Stimulated activated CD8-positive, alpha-beta memory T cell treated with anti-CD3 and anti-CD28 coated beads, Interleukin-4, amount 100 ng/mL, for 24 hours (primary cell): ENCODE results near the gene ADGRL2.

Experiments
- DNase-seq: peaks from one replicate; pipeline ENCODE4 v3.0.0-alpha.2; 2020; ENCODE audit warnings: low read depth

The ADGRL2 gene

DNA sequence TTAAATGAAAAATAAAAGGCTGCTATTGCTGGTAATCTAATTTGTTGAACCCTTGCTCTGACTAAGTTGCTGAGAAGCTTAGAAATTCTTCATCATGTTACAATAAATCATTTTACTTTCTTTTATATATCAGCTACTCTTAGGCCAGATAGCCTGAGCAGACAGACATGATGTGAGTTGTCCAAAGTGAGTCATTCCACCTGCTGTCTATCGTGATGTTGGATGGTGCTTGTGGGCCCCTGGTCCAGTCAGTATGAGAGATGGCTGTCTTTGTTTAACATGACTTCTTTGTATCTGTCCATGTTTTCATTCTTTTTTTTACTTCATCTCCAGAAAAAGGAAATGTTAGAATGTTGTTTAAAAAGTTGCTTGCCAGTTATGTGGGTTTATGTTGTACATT lies 188.8 kb downstream of the ADGRL2 start:
- DNase-seq, result no peak

DNA sequence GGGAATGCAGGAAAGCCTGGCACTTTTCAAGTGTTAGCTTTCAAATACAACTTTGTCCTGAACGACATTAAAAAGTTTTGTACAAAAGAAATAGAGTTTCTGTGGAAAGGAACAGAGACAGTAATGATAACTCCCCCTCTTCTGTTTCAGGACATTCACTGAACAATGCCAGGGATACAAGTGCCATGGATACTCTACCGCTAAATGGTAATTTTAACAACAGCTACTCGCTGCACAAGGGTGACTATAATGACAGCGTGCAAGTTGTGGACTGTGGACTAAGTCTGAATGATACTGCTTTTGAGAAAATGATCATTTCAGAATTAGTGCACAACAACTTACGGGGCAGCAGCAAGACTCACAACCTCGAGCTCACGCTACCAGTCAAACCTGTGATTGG lies 189.5 kb downstream of the ADGRL2 start:
- no peak for DNase-seq

DNA sequence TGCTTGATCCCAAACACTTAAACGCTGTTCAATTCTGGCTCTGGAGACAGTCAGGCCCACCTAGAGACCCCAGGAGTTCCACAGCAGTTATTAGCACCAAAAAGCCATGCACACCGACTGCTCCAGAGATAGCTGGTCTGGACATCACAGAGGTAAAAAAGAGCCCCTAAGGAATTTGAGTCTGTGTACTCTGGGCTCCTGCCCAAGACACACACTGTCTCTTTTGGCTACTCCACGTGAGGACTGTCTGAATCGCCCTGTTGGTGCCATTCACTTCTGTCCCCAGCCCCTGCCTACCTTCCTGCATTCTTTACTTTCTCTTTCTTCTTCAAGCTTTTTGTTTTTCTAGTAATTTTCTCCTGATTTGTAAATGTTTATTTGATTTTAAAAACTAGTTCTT lies 197.4 kb downstream of the ADGRL2 start:
- DNase-seq, result no peak

DNA sequence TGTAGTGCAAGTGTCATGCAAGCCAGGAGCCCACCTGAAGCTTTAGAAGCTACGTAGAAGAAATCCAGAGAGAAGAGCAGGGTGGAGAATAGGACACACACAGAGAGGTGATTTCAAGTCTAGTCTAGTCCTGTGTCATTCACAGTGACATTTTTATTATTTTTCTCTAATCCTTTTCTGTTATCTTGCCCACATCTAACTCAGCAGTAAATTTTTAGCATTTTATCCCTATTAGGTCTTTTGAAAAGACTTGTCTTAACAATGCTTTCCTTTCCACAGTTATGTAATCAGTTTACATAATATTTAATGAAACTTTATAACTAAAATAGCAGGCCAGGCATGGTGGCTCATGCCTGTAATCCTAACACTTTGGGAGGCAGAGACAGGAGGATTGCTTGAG lies 198.6 kb downstream of the ADGRL2 start:
- no peak for DNase-seq

DNA sequence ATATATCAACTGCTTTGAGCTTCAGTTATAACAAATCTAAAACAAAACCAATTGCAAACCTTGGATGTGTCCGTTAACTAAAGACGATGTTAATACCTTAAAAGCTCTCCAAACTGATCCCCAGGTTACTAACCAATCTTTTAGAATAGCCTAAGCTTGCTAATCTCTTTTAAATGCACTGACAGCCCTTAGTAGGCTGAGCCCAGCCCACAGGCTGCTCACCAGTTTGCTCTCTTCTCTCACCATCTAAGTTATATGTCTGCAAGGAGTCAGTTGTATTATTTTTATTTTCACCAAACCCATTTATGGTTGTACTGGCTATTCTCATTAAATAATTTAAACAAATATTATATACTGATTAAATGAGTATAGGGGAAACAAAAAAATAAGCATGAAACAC lies 199.5 kb downstream of the ADGRL2 start:
- no peak for DNase-seq

DNA sequence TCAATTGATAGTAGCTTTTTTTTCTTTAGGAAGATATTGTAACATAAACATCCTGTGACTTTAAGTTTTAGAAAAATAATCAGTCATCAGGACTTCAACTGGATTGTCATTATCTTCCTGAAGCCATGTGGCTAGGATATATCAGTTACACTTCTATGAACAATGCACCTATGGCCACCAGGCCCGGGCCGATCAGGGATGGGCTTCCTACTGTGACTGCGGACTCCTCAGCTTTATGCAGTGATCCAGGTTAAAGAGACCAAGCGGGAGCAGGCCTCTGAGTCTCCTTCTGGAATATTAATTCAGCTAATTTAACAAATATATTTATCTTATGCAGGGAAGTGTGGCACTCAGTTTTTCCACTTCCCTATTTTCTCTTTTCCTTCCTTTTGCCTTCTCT lies 200.6 kb downstream of the ADGRL2 start:
- no peak for DNase-seq

DNA sequence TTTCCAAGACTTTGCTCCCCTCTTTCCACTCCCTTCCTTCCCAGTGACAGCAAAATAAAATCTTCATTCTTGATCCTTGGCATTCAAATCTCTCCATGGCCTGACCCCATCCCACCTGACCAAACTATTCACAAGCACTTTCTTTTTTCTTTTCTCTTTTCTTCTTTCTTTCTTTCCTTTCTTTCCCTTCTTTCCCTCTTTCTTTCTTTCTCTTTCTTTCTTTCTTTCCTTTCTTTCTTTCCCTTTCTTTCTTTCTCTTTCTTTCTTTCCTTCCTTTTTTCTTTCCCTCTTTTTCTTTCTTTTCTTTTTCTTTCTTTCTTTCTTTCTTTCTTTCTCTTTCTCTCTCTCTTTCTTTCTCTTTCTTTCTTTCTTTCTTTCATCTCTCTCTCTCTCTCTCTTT lies 207.1 kb downstream of the ADGRL2 start:
- no peak for DNase-seq

DNA sequence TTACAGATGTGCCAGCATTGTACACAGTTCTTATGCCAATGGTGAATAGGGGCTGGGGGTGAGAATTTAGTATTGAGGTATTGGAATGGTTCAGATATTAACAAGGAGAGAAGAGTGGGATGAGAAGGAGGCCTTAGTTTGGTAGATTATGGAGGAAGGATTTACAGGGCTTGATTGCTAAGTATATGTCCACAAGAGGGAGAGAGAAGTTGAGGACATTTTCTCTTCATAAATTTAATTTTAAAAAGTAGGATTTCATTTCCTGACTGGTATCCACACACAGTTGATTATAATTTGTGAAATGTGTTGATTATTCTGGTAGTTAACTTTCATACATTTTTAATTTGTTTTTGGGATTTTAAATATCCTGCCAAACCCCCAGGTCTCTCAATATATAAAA lies 213.0 kb downstream of the ADGRL2 start:
- DNase-seq, result no peak

DNA sequence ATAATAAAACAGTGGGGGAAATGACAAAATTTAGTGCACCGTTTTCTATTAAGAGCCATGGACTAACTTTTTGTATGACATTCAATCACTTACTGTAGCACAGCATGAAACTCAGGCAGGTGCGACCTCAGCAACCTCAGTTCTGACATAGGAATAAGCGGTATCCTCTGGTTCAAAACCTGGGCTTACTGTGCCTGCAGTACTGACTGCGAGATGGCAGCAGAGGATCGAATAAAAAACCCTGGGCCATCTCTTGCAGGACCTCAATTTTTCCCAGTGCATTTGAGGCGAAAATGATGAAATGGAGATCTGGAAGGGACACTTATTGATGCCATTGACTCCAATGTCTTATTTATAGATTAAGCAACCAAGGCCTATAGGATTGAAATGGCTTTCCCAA lies 214.7 kb downstream of the ADGRL2 start:
- no peak for DNase-seq

DNA sequence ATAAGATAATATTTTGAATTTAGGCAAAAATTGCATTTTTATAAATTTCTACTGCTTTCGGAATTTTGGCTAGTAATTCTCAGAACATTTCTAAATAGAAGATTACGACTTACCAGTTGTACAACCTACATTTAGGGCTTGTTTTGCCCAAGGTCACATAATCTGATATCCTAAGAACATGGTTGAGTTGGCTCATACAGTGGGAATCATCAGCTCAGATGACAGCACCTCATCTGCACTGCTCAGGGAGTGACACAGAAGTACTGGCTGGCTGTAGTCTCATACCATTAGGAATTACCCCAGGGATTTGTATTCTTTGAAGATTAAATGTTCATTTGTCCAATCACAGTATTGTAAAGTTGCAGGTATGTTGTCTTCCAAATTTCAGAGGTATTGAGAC lies 217.6 kb downstream of the ADGRL2 start:
- no peak for DNase-seq

DNA sequence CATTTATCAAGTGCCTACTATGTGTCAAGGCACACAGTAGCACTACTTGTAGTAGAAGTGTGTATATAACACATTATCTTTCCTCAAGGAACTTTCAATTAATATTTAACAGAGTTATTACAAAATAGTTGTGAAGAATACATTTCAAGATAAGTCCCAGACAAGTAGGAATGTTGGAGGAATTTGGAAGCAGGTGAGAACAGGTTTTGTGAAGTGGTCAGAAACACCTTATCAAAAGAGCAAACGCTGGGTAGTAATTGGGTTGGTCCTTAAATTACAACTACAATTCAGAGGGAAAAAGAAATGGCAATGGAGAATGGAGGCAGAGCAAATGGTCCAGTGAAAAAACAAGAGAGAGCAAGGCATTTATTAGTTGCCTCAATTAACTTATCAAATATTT lies 218.8 kb downstream of the ADGRL2 start:
- no peak for DNase-seq

DNA sequence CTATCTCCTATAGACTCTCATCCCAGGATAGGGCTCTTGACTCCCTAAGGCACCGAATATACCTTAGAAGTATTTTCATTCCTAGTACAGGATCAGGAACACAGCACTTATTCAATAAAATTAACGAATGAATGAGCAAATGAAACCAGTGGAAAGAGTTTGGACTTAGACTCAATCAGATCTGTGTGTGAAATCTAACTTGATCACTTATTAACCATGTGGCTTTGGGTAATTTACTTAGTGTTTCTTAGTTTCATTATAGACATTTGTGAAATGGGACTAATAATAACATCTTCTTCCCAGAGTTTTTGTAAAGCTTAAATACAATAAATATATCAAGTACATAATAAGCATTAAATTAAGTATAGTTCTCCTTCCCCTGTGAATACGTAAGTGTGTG lies 230.1 kb downstream of the ADGRL2 start:
- no peak for DNase-seq

DNA sequence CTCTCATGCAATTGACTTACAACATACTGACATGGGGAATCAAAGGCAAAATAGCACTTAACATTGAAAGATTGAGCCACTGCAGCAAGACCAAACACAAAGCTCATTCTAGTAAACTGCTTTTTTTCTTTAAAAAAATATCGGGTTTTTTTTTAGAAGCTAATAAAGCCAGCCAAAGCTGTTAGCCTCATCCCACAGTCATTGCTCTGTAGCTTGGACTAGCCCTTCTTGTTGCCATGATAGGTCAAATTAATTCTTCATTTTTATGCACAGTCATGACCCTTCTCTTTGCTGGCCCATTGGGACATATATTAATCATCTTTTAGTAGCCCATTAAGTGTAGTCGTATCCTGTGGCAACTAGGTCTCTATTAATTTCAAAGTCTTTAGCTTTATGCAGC lies 231.3 kb downstream of the ADGRL2 start:
- DNase-seq, result no peak

DNA sequence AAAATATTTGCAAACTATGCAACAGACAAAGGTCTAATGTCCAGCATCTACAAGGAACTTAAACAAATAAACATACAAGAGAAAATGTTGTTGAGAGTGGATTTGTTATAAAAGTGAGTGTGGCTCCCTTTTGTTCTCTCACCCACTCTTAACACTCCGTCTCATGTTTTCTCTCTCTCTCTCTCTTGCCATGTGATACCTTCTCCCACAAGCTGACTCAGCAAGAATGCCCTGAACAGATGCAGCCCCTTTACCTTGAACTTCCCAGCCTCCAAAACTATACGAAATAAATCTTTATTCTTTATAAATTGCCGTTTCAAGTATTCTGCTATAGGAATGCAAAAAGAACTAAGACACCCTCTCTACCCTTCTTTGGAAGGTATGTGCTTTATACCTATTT lies 234.1 kb downstream of the ADGRL2 start:
- no peak for DNase-seq
